Transverse colon (tissue), 3 donors: ENCODE measurements around the gene NKD2.

Experiments
- CTCF ChIP-seq, 5 experiments: fragments of 200-600 bp in 3 of 5; fragments of 450-650 bp in 2 of 5; sonication (generic) in 3 of 5; IDR thresholded peaks; 1 replicate in 2 of 5; 2 replicates in 3 of 5; pipeline ENCODE4 v1.5.1; 2016 to 2017; ENCODE audit warnings: antibody characterized with exemption in 5 of 5, inconsistent platforms in 3 of 5, mild to moderate bottlenecking in 2 of 5, moderate library complexity in 1 of 5
- EP300 ChIP-seq: sonication (generic); formaldehyde crosslinking; IDR thresholded peaks from one replicate; pipeline ENCODE4 v1.6.1; 2017; ENCODE audit warnings: antibody characterized with exemption, low read depth
- POLR2A ChIP-seq: fragments of 450-650 bp; IDR thresholded peaks from one replicate; pipeline ENCODE4 v1.6.1; 2016; ENCODE audit warnings: antibody characterized with exemption, mild to moderate bottlenecking, moderate library complexity

GRCh38 chr5:1045960-1046560, 37.5 kb downstream of the NKD2 start:
- TF ChIP-seq CTCF (IDR thresholded peaks at IDR 0.05) (no peak), POLR2A (no peak), EP300 (no peak)
